B cell (primary cell): Measurements from ENCODE around the gene RASA3. TPM values are rescaled to one million over a fixed set of nuclear protein-coding genes. Genes with fewer than 3 reads are reported as not detected.

Experiments used
- ATAC-seq: fragments of 200-7000 bp; cut with Tn5 transposase; one replicate; pipeline ENCODE4 v1.10.0; 2021; ENCODE audit warnings: low read depth, mild to moderate bottlenecking, moderate number of reproducible peaks, moderate library complexity
- CTCF ChIA-PET: fragments of 350-600 bp; sonication (Branson Sonifier 250); formaldehyde crosslinking; loops from one replicate; lab custom pipeline; 2021; ENCODE audit warnings: antibody characterized with exemption, inconsistent platforms; lab: Charles Lee
- POLR2A ChIA-PET: fragments of 350-600 bp; sonication (Branson Sonifier 250); formaldehyde crosslinking; loops from one replicate; lab custom pipeline; 2021; ENCODE audit warnings: antibody characterized with exemption; lab: Charles Lee
- DNase-seq: peaks from one replicate; pipeline ENCODE4 v3.0.0; 2013
- H2AFZ ChIP-seq: 2 replicates; pipeline ENCODE4 v1.6.1; 2012; ENCODE audit warnings: mild to moderate bottlenecking, low read depth, low read length; ENCODE audit not compliant: insufficient read depth, poor library complexity, severe bottlenecking
- H3K27ac ChIP-seq, 2 donors: 1 replicate in 1 of 2; 2 replicates in 1 of 2; pipeline ENCODE4 v1.5.1; 2012 to 2013; ENCODE audit warnings: low read length in 2 of 2, mild to moderate bottlenecking in 2 of 2, moderate library complexity in 1 of 2
- H3K27me3 ChIP-seq, 4 experiments: fragments of 200-600 bp in 1 of 4; sonication (generic) in 1 of 4; replicated peaks in 1 of 4; 1 replicate in 2 of 4; 2 replicates in 2 of 4; pipeline versions ENCODE4 v1.6.1 to v1.7.0; 2013 to 2016; ENCODE audit warnings: low read length in 3 of 4, mild to moderate bottlenecking in 2 of 4, mixed read lengths in 1 of 4, moderate library complexity in 1 of 4; ENCODE audit not compliant: insufficient read depth in 4 of 4, control insufficient read depth in 3 of 4; ENCODE audit errors: control extremely low read depth in 1 of 4
- H3K36me3 ChIP-seq, 2 experiments: replicated peaks in 1 of 2; 1 replicate in 1 of 2; 2 replicates in 1 of 2; pipeline versions ENCODE4 v1.6.1 to v1.7.1; 2013; ENCODE audit warnings: low read length in 1 of 2; ENCODE audit not compliant: insufficient read depth in 2 of 2, control insufficient read depth in 1 of 2; ENCODE audit errors: control extremely low read depth in 1 of 2, extremely low read depth in 1 of 2
- H3K4me1 ChIP-seq, 2 donors: fragments of 200-600 bp in 1 of 2; sonication (generic) in 1 of 2; 1 replicate in 1 of 2; 2 replicates in 1 of 2; pipeline versions ENCODE4 v1.5.1 to v1.6.1; 2013 to 2017; ENCODE audit warnings: low read length in 2 of 2; ENCODE audit not compliant: control insufficient read depth in 2 of 2, insufficient read depth in 2 of 2
- H3K4me2 ChIP-seq: replicated peaks from 2 replicates; pipeline ENCODE3; 2012; ENCODE audit warnings: mild to moderate bottlenecking, low read depth, low read length; ENCODE audit not compliant: poor library complexity, severe bottlenecking
- H3K4me3 ChIP-seq, 5 experiments: fragments of 200-600 bp in 1 of 5; sonication (generic) in 1 of 5; 1 replicate in 3 of 5; 2 replicates in 2 of 5; pipeline versions ENCODE4 v1.5.1 to v1.7.0; 2011 to 2016; ENCODE audit warnings: low read length in 4 of 5, mild to moderate bottlenecking in 4 of 5, low read depth in 2 of 5, control low read depth in 1 of 5, moderate library complexity in 1 of 5; ENCODE audit not compliant: insufficient read depth in 1 of 5; ENCODE audit errors: control extremely low read depth in 1 of 5, extremely low read depth in 1 of 5
- H3K79me2 ChIP-seq: fragments of 200-600 bp; sonication (generic); one replicate; pipeline ENCODE4 v1.6.0; 2016; ENCODE audit warnings: low read length; ENCODE audit not compliant: control insufficient read depth, insufficient read depth
- H3K9ac ChIP-seq: fragments of 200-600 bp; sonication (generic); 2 replicates; pipeline ENCODE4 v1.6.1; 2017; ENCODE audit warnings: mild to moderate bottlenecking, low read length, moderate library complexity
- H3K9me3 ChIP-seq, 3 donors: one replicate each; pipeline versions ENCODE4 v1.6.1 to v1.7.1; 2013; ENCODE audit warnings: low read length in 2 of 3; ENCODE audit not compliant: control insufficient read depth in 2 of 3, insufficient read depth in 1 of 3; ENCODE audit errors: control extremely low read depth in 1 of 3
- H4K20me1 ChIP-seq: 2 replicates; pipeline ENCODE4 v1.6.0; 2012; ENCODE audit warnings: mild to moderate bottlenecking, low read length; ENCODE audit not compliant: insufficient read depth, control insufficient read depth, poor library complexity, severe bottlenecking
- H3K27ac Mint-ChIP-seq: one replicate; pipeline ENCODE4 v1.8.0; 2021; ENCODE audit warnings: mixed read lengths
- H3K27me3 Mint-ChIP-seq: one replicate; pipeline ENCODE4 v1.8.0; 2021; ENCODE audit warnings: mixed read lengths
- H3K4me1 Mint-ChIP-seq: one replicate; pipeline ENCODE4 v1.8.0; 2021; ENCODE audit warnings: mixed read lengths
- H3K4me3 Mint-ChIP-seq: one replicate; pipeline ENCODE4 v1.8.0; 2021; ENCODE audit warnings: mixed read lengths
- H3K9me3 Mint-ChIP-seq: one replicate; pipeline ENCODE4 v1.8.0; 2022; ENCODE audit warnings: mixed read lengths; ENCODE audit not compliant: insufficient read depth
- CTCF ChIP-seq: fragments of 200-600 bp; IDR thresholded peaks from one replicate; pipeline ENCODE4 v1.8.0; 2022; ENCODE audit warnings: antibody characterized with exemption, mild to moderate bottlenecking
- EZH2 ChIP-seq: IDR thresholded peaks from 2 replicates; pipeline ENCODE4 v1.6.1; 2012; ENCODE audit warnings: borderline replicate concordance, low read depth, mild to moderate bottlenecking, moderate library complexity, low read length; ENCODE audit not compliant: insufficient read depth, poor library complexity, severe bottlenecking
- WGBS: methylation state at CpG from one replicate; pipeline ENCODE4 v1.1.5; 2013; ENCODE audit warnings: missing lambda C conversion rate; ENCODE audit not compliant: insufficient coverage; 5-methylcytosine and 5-hydroxymethylcytosine counted together
- intact Hi-C: fragments of 100-400 bp; cut with micrococcal nuclease; formaldehyde crosslinking; loops from one replicate; pipeline ENCODE4 v1.10.0; 2022
- polyA plus RNA-seq: library from polyadenylated mRNA; depleted of rRNA; stranded (reverse); fragments of >200 nt; gene quantifications from 2 replicates; pipeline ENCODE4 v1.2.3, GENCODE V29; 2012
- total RNA-seq, 2 donors: library from RNA; stranded (reverse); fragments of 120-200 nt in 1 of 2; gene quantifications; 1 replicate in 1 of 2; 2 replicates in 1 of 2; pipeline versions ENCODE4 v1.2.3 to v1.2.4, GENCODE V29; 2013 to 2022

The RASA3 gene
- total and polyA plus RNA-seq, 2 donors (not counting 1 experiment from before 2014, with no cell fraction given), result 54.2 to 87.4 TPM

GRCh38 chr13:114128624-114129522, 3.5 kb downstream of the RASA3 start:
- no peaks in the 10 kb centered on the region for H3K27me3 Mint-ChIP-seq
- Histone ChIP-seq H3K4me2 (peak overlapping the region; percentile 95), H3K27ac (peak overlapping the region; percentile 81 to 90), H3K9me3 (peaks cover 0 to 7% (median 0%) of the 10 kb centered on the region in 3 donors), H3K79me2 (peaks cover 68% of the 10 kb centered on the region), H3K27me3 (no peaks in the 10 kb centered on the region), H3K4me3 (peak overlapping the region; percentile 21 to 82 (median 50)), H2AFZ (peak overlapping the region; percentile 58), H3K36me3 (peaks cover 0 to 12% of the 10 kb centered on the region in 2 experiments), H3K9ac (peak overlapping the region; percentile 67), H4K20me1 (peaks cover 69% of the 10 kb centered on the region), H3K4me1 (peaks cover 63 to 72% of the 10 kb centered on the region in 2 donors)
- peak; percentile 74 for ATAC-seq
- H3K4me3 Mint-ChIP-seq, result peak overlapping the region; percentile 100
- H3K9me3 Mint-ChIP-seq, result no peaks in the 10 kb centered on the region
- WGBS, result 12% methylated on average over 30 of the region's 37 CpGs
- intact Hi-C loops, result loop anchor here (1.0 kb wide), 2 partner anchors 11 to 19 kb away; no protein-coding TSS in a partner anchor
- ChIA-PET POLR2A (interaction anchor here (0.9 kb wide), 1 partner anchor 12 kb away, joined by 4 read pairs; no protein-coding TSS in a partner anchor), CTCF (interaction anchor here (0.8 to 3.2 kb wide), 7 partner anchors 12 to 97 kb away, joined by 3 to 13 read pairs (median 3); no protein-coding TSS in a partner anchor)
- H3K4me1 Mint-ChIP-seq, result peaks cover 78% of the 10 kb centered on the region
- TF ChIP-seq EZH2, result no peak
- TF ChIP-seq CTCF, result no peak
- H3K27ac Mint-ChIP-seq, result peak overlapping the region; percentile 87
- DNase-seq, result peak; percentile 90

GRCh38 chr13:114128348-114128623, 4.1 kb downstream of the RASA3 start:
- no peak for TF ChIP-seq CTCF
- no peak for TF ChIP-seq EZH2
- Histone ChIP-seq H3K36me3 (peaks cover 0 to 12% of the 10 kb centered on the region in 2 experiments), H3K27ac (peak overlapping the region; percentile 81 to 90), H3K4me2 (peak overlapping the region; percentile 95), H3K9me3 (peaks cover 0 to 7% (median 0%) of the 10 kb centered on the region in 3 donors), H3K4me3 (peak overlapping the region in 4 of 5 experiments; percentile 44 to 82 (median 54)), H2AFZ (peak overlapping the region; percentile 58), H3K4me1 (peaks cover 61 to 69% of the 10 kb centered on the region in 2 donors), H4K20me1 (peaks cover 75% of the 10 kb centered on the region), H3K27me3 (no peaks in the 10 kb centered on the region), H3K79me2 (peaks cover 74% of the 10 kb centered on the region), H3K9ac (peak overlapping the region; percentile 67)
- intact Hi-C loops, result no loop called here
- Mint-ChIP-seq H3K27ac (peak overlapping the region; percentile 87), H3K4me1 (peaks cover 80% of the 10 kb centered on the region), H3K4me3 (peak overlapping the region; percentile 100), H3K27me3 (no peaks in the 10 kb centered on the region), H3K9me3 (no peaks in the 10 kb centered on the region)
- ChIA-PET CTCF (interaction anchor here (0.8 to 3.2 kb wide), 4 partner anchors 14 to 94 kb away, joined by 3 to 13 read pairs (median 3); no protein-coding TSS in a partner anchor), POLR2A (interaction anchor here (0.9 kb wide), 1 partner anchor 12 kb away, joined by 4 read pairs; no protein-coding TSS in a partner anchor)
- no peak for ATAC-seq
- 91% methylated on average over 3 of the region's 5 CpGs for WGBS
- DNase-seq, result no peak
